GM19452 (cell line): Measurements from ENCODE around the gene COMMD10.

Experiments
- ATAC-seq: cut with Tn5 transposase; IDR thresholded peaks from one replicate; pipeline ENCODE4 v1.9.1; 2021; ENCODE audit not compliant: unreplicated experiment

Gene COMMD10

GRCh38 chr5:116289276-116289675 lies 204.5 kb downstream of the COMMD10 start:
- no peak for ATAC-seq

- no peak for ATAC-seq
These were observed 206.4 kb downstream of the COMMD10 start for GRCh38 chr5:116291271-116291670.

- ATAC-seq, result no peak
These were observed 207.5 kb downstream of the COMMD10 start for GRCh38 chr5:116292321-116292720.

- ATAC-seq, result no peak
These were observed 211.7 kb downstream of the COMMD10 start for GRCh38 chr5:116296335-116297072.

GRCh38 chr5:116297296-116297814 lies 212.5 kb downstream of the COMMD10 start:
- ATAC-seq, result no peak

- no peak for ATAC-seq
These were observed 215.2 kb downstream of the COMMD10 start for GRCh38 chr5:116299746-116300640.

GRCh38 chr5:116301110-116301509 lies 216.3 kb downstream of the COMMD10 start:
- ATAC-seq, result no peak

- no peak for ATAC-seq
These were observed 218.5 kb downstream of the COMMD10 start for GRCh38 chr5:116303340-116303739.

- ATAC-seq, result no peak
These were observed 219.0 kb downstream of the COMMD10 start for GRCh38 chr5:116303810-116304209.

- ATAC-seq, result no peak
These were observed 221.1 kb downstream of the COMMD10 start for GRCh38 chr5:116305899-116306298.

GRCh38 chr5:116306846-116307245 lies 222.0 kb downstream of the COMMD10 start:
- no peak for ATAC-seq

GRCh38 chr5:116308391-116308790 lies 223.6 kb downstream of the COMMD10 start:
- no peak for ATAC-seq

- no peak for ATAC-seq
These were observed 228.5 kb downstream of the COMMD10 start for GRCh38 chr5:116313366-116313765.

- ATAC-seq, result no peak
These were observed 230.7 kb downstream of the COMMD10 start for GRCh38 chr5:116315531-116315930.

- ATAC-seq, result no peak
These were observed 233.4 kb downstream of the COMMD10 start for GRCh38 chr5:116318091-116318854.

- no peak for ATAC-seq
These were observed 235.7 kb downstream of the COMMD10 start for GRCh38 chr5:116320486-116320885.

- ATAC-seq, result no peak
These were observed 244.7 kb downstream of the COMMD10 start for GRCh38 chr5:116329503-116329902.

GRCh38 chr5:116340799-116341198 lies 256.0 kb downstream of the COMMD10 start:
- ATAC-seq, result no peak
